OCI-LY3 (cell line): ENCODE data around the gene MYLK.

Experiments
- EZH2phosphoT487 ChIP-seq: fragments of 200-600 bp; shearing (Covaris generic); IDR thresholded peaks from 2 replicates; pipeline ENCODE4 v1.6.1; 2018; ENCODE audit warnings: antibody characterized with exemption, mixed run types, low read depth
- TF ChIP-seq, protein P1 (sequence below): fragments of 200-600, 300-600 bp; sonication (generic); IDR thresholded peaks from 2 replicates; pipeline ENCODE4 v1.5.1; 2014; ENCODE audit warnings: antibody characterized with exemption, low read length, low read depth

DNA sequence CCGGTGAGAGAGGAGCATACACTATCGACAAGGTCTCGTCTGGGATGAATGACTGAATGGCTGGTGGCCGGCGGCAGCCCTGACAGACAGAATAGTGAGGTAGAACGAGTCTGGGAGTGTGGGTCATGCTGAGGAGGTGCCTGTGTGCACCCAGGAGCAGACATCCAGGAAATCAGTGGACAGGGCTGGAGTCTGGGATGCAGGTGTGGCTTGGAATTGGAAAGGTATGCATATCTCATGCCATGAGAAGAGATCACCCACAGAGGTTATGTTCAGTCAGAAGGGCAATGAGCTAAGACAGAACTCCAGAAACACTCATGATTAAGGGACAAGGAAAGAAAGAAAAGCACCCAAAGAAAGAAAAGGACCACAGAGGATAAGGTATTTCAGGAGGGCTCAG is 320.1 kb downstream of the MYLK start:
- TF ChIP-seq, protein P1, sequence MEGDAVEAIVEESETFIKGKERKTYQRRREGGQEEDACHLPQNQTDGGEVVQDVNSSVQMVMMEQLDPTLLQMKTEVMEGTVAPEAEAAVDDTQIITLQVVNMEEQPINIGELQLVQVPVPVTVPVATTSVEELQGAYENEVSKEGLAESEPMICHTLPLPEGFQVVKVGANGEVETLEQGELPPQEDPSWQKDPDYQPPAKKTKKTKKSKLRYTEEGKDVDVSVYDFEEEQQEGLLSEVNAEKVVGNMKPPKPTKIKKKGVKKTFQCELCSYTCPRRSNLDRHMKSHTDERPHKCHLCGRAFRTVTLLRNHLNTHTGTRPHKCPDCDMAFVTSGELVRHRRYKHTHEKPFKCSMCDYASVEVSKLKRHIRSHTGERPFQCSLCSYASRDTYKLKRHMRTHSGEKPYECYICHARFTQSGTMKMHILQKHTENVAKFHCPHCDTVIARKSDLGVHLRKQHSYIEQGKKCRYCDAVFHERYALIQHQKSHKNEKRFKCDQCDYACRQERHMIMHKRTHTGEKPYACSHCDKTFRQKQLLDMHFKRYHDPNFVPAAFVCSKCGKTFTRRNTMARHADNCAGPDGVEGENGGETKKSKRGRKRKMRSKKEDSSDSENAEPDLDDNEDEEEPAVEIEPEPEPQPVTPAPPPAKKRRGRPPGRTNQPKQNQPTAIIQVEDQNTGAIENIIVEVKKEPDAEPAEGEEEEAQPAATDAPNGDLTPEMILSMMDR: no peak
- no peak for TF ChIP-seq EZH2phosphoT487
